HepG2 (cell line): Measurements from ENCODE around the gene IFT88. TPM values are rescaled to one million over a fixed set of nuclear protein-coding genes. Genes with fewer than 3 reads are reported as not detected.

Experiments
- BCL3 ChIP-seq: sonication (generic); formaldehyde crosslinking; IDR thresholded peaks from 2 replicates; pipeline ENCODE4 v1.5.1; 2020; ENCODE audit warnings: mild to moderate bottlenecking, missing genetic modification reagents, moderate library complexity
- CERS6 ChIP-seq: sonication (generic); formaldehyde crosslinking; IDR thresholded peaks from 2 replicates; pipeline ENCODE4 v1.5.0; 2020; ENCODE audit warnings: missing genetic modification reagents
- GABPA ChIP-seq, 2 experiments: IDR thresholded peaks; 2 replicates each; pipeline ENCODE4 v1.6.1; 2011 to 2016; ENCODE audit warnings: low read depth in 2 of 2, low read length in 1 of 2, missing biosample characterization in 1 of 2, missing genetic modification characterization in 1 of 2
- HMGXB3 ChIP-seq: sonication (generic); formaldehyde crosslinking; IDR thresholded peaks from 2 replicates; pipeline ENCODE4 v1.4.0; 2020; ENCODE audit warnings: missing genetic modification reagents, borderline replicate concordance
- HNF1B ChIP-seq: sonication (generic); formaldehyde crosslinking; IDR thresholded peaks from 2 replicates; pipeline ENCODE4 v1.5.1; 2020; ENCODE audit warnings: mild to moderate bottlenecking, moderate library complexity, missing genetic modification reagents
- HOXA7 ChIP-seq: sonication (generic); formaldehyde crosslinking; IDR thresholded peaks from 2 replicates; pipeline ENCODE4 v1.8.1; 2022; ENCODE audit warnings: mild to moderate bottlenecking, missing genetic modification reagents, moderate library complexity
- KAT7 ChIP-seq: IDR thresholded peaks from 2 replicates; pipeline ENCODE4 v1.6.1; 2018; ENCODE audit warnings: borderline replicate concordance, missing compliant biosample characterization
- KDM5B ChIP-seq: sonication (generic); formaldehyde crosslinking; IDR thresholded peaks from 2 replicates; pipeline ENCODE4 v1.4.0; 2020; ENCODE audit warnings: missing genetic modification reagents, mild to moderate bottlenecking, borderline replicate concordance
- NCOA1 ChIP-seq: sonication (generic); formaldehyde crosslinking; IDR thresholded peaks from 2 replicates; pipeline ENCODE4 v1.9.0; 2021; ENCODE audit warnings: missing genetic modification reagents
- RBAK ChIP-seq: sonication (generic); formaldehyde crosslinking; IDR thresholded peaks from 2 replicates; pipeline ENCODE4 v1.5.1; 2020; ENCODE audit warnings: mild to moderate bottlenecking, missing genetic modification reagents
- SIX1 ChIP-seq: sonication (generic); formaldehyde crosslinking; IDR thresholded peaks from 2 replicates; pipeline ENCODE4 v1.4.0; 2020; ENCODE audit warnings: missing genetic modification reagents, borderline replicate concordance
- ZNF260 ChIP-seq: sonication (generic); formaldehyde crosslinking; IDR thresholded peaks from 2 replicates; pipeline ENCODE4 v1.4.0; 2020; ENCODE audit warnings: missing genetic modification reagents, low read depth, mild to moderate bottlenecking, borderline replicate concordance
- ZSCAN31 ChIP-seq: sonication (generic); formaldehyde crosslinking; IDR thresholded peaks from 2 replicates; pipeline ENCODE4 v1.5.0; 2020; ENCODE audit warnings: low read depth, mild to moderate bottlenecking, missing genetic modification reagents
- polyA plus RNA-seq, 8 experiments: library from polyadenylated mRNA; depleted of rRNA in 3 of 8; stranded (reverse) in 7 of 8; unstranded in 1 of 8; fragments of >200 nt; fragmentation: Illumina TruSeq in 4 of 8; extraction: Trizol in 4 of 8; gene quantifications; 2 replicates each; pipeline versions ENCODE4 v1.2.1 to v1.2.3, GENCODE V29; 2011 to 2016; ENCODE audit warnings: low read depth in 4 of 8, missing spikeins in 1 of 8, mixed read lengths in 1 of 8; ENCODE audit not compliant: insufficient read depth in 1 of 8
- total RNA-seq, 5 experiments: library from RNA; depleted of rRNA; stranded (reverse); fragments of >200 nt; fragmentation: Illumina TruSeq; extraction: Trizol; gene quantifications; 2 replicates each; pipeline ENCODE4 v1.2.3, GENCODE V29; 2016; ENCODE audit warnings: low read depth in 1 of 5
- TF ChIP-seq, protein P1 (sequence below): IDR thresholded peaks from 2 replicates; pipeline ENCODE4 v1.6.1; 2012; ENCODE audit warnings: low read length, improper control_type of control experiment

IFT88 gene
- total and polyA plus RNA-seq, 2 of the 13 experiments (the other 11 are each of a cell fraction or from before 2014, with no cell fraction given), result 8.4 to 19.9 TPM

DNA sequence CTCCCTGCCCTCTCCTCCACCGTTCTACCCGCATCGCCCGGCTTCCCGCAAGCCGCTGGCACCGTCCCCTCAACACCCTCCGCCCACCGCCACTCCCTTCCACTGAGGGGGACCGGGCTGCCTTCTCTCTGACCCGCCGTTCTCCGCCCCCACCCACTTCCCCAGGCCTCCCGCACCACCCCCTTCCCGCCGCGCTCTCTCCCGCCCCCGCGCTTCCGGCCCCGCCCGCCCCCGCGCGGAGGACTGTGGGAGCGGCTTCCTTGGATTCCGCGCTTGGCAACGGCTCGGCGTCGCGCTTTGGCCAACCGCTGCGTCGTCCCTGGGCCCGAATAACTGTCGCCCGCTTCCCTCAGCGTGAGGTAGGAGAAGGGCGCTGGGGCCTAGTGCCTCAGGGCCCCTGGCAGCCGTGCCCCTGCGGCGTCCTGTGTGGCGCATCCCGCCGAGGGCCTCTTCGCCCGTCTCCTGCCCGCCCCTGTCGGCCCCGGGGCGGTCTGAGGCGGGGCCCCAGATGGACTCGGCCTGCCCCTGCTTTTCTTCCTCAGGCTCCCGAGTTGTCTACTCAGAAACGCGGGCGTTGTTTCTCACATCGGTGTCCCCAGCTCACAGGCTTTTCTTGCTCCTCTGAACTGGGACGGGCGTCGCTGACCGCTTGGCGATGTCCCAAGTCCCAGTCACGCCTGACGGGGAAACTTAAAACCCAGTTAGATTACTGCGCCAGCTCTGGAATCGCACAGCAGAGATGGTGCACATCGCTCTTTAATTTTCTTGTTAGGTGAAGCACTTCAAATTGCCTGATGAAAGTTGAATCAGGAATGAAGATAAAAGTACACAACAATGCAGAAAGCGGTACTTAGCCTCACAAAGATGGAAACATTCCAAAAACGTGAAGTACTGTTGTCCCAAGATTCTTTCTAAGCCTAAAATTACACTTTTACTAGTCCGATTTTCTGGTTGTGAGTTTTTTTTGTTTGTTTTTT lies at the start of gene IFT88 (continued):
- TF ChIP-seq HMGXB3 (CRISPR knock-in tag) (peak; percentile 20; the same call in 1 of the 2 replicates), ZSCAN31 (CRISPR knock-in tag) (peak; percentile 39; the same call in 1 of the 2 replicates), BCL3 (CRISPR knock-in tag) (peak; percentile 90), RBAK (CRISPR knock-in tag) (no peak), HOXA7 (CRISPR knock-in tag) (no peak), GABPA (IDR thresholded peaks at IDR 0.05; ENCODE audit: low read depth, low read length) (peak; percentile 66), GABPA (CRISPR knock-in tag; IDR thresholded peaks at IDR 0.05; ENCODE audit: low read depth) (peak; percentile 82), KDM5B (peak; percentile 90), ZNF260 (CRISPR knock-in tag) (no peak), NCOA1 (CRISPR knock-in tag) (no peak), HNF1B (CRISPR knock-in tag) (0 out of 2 replicates have a peak, but pooled peaks have one; percentile 48), SIX1 (CRISPR knock-in tag) (no peak), KAT7 (CRISPR knock-in tag) (peak; percentile 35; the same call in 1 of the 2 replicates), CERS6 (CRISPR knock-in tag) (peak; percentile 34; the same call in 1 of the 2 replicates)
- TF ChIP-seq, protein P1, sequence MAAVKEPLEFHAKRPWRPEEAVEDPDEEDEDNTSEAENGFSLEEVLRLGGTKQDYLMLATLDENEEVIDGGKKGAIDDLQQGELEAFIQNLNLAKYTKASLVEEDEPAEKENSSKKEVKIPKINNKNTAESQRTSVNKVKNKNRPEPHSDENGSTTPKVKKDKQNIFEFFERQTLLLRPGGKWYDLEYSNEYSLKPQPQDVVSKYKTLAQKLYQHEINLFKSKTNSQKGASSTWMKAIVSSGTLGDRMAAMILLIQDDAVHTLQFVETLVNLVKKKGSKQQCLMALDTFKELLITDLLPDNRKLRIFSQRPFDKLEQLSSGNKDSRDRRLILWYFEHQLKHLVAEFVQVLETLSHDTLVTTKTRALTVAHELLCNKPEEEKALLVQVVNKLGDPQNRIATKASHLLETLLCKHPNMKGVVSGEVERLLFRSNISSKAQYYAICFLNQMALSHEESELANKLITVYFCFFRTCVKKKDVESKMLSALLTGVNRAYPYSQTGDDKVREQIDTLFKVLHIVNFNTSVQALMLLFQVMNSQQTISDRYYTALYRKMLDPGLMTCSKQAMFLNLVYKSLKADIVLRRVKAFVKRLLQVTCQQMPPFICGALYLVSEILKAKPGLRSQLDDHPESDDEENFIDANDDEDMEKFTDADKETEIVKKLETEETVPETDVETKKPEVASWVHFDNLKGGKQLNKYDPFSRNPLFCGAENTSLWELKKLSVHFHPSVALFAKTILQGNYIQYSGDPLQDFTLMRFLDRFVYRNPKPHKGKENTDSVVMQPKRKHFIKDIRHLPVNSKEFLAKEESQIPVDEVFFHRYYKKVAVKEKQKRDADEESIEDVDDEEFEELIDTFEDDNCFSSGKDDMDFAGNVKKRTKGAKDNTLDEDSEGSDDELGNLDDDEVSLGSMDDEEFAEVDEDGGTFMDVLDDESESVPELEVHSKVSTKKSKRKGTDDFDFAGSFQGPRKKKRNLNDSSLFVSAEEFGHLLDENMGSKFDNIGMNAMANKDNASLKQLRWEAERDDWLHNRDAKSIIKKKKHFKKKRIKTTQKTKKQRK, result no peak
